Kasumi-1 (cell line): ENCODE measurements around the gene LASP1NB.

Experiments
- DNase-seq, 2 experiments: peaks; one replicate each; lab custom pipeline; 2025; lab: John Stamatoyannopoulos, UW

LASP1NB gene

GRCh38 chr17:38967290-38967738 lies 41.9 kb downstream of the LASP1NB start, which contains the start of gene FBXO47:
TSS of gene FBXO47 (minus strand) at chr17:38967403. CDS start at chr17:38963025, 4,378 bp downstream.
- no peak for DNase-seq

- no peak for DNase-seq
Observed at GRCh38 chr17:38969281-38969680, 43.9 kb downstream of the LASP1NB start.

- DNase-seq: no peak
Observed at GRCh38 chr17:38970128-38970527, 44.7 kb downstream of the LASP1NB start.

DNA sequence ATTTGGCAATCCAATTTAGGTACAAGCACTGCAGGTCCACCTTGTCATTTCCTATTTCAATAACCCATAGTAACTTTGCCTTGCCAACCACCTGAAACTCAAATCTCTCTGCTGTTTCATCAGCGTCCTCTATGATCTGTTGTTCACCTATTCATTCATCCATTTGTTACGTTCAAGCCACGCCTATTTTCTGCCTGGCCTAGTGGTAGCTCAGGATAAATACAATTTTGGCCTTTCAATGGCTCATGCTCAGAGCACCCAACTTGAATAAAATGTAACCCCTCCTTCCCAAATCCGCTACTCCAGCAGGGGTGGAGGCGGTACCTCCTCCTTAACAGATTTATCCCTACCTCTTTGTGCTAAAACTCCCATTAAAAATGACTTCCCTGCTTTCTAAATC lies 45.4 kb downstream of the LASP1NB start:
- DNase-seq: no peak

DNA sequence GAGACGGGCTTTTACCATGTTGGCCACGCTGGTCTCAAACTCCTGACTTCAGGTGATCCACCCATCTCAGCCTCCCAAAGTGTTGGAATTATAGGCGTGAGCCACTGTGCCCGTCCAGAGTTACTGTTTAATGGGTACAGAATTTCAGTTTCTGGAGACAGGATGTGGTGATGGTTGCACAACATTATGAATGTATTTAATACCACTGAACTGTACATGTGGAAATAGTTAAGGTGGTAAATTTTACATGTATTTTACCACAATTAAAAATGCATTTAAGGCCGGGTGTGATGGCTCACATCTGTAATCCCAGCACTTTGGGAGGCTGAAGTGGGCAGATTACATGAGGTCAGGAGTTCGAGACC lies 50.8 kb downstream of the LASP1NB start:
- DNase-seq: peak; percentile 29 to 32

- DNase-seq: no peak
Observed at GRCh38 chr17:38978180-38978579, 52.8 kb downstream of the LASP1NB start.
